GM13976 (cell line): Measurements from ENCODE around the gene SMCO4.

ENCODE experiments used
- DNase-seq: peaks from one replicate; pipeline ENCODE4 v3.0.0; 2012; ENCODE audit warnings: low spot score
- CTCF ChIP-seq: IDR thresholded peaks from 2 replicates; pipeline ENCODE4 v1.5.1; 2012; ENCODE audit warnings: borderline replicate concordance, mild to moderate bottlenecking; ENCODE audit not compliant: insufficient read depth; ENCODE audit errors: extremely low read depth, missing control alignments, control extremely low read depth
- in situ Hi-C: fragments of 300-500 bp; cut with MboI; formaldehyde crosslinking; loops from one replicate; pipeline ENCODE4 v1.12.0; 2022; ENCODE audit warnings: low sequenced_read_pairs, mixed read lengths, inconsistent platforms; ENCODE audit not compliant: unreplicated experiment

The SMCO4 gene

GRCh38 chr11:93532806-93533205, 10.4 kb downstream of the SMCO4 start:
- DNase-seq, result no peak
- in situ Hi-C loops, result no loop called here
- TF ChIP-seq CTCF, result no peak

- in situ Hi-C loops, result no loop called here
- DNase-seq, result no peak
Observed at GRCh38 chr11:93532281-93532789, 10.9 kb downstream of the SMCO4 start.

GRCh38 chr11:93530468-93530826, 12.7 kb downstream of the SMCO4 start:
- DNase-seq, result no peak
- no peak for TF ChIP-seq CTCF
- in situ Hi-C loops, result no loop called here

More at GRCh38 chr11:93532281-93532789, 10.9 kb downstream of the SMCO4 start:
- no peak for TF ChIP-seq CTCF

DNA sequence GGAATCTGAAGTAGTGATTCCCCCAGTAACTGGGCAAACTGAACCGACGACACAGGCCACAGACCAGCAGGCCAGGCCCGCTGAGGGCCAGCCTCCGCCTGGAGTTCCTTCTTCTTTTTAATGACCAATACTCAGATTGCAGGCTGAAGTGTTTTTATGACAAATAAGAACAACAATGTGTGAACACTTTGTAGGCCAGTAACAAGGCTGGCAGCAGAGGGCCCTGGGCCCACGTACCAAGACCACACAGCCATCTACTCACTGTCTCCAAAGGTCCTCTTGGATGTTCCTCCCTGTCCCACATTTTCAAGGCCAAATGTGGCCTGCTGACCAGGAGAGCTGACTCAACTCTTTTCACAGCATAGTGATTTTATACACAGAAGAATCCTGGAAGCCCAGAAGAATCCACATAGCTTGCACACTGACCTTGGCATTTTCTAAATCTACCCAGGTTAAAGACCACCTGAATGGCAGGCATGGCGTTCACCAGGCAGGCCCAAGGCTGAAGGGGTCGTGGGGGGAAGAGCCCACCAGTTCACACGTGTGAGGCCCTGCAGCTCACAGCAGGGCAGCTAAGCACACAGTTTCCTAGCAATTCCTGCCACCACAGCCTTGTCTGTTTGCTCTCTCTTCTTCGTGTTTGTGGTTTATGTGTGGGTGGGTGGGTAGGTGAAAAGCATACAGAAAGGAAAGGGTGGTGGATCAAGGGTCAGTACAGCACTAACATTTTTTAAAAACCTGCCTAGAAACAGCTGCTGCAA, 13.3 kb downstream of the SMCO4 start:
- no peak for DNase-seq
- no peak for TF ChIP-seq CTCF
- in situ Hi-C loops, result no loop called here

DNA sequence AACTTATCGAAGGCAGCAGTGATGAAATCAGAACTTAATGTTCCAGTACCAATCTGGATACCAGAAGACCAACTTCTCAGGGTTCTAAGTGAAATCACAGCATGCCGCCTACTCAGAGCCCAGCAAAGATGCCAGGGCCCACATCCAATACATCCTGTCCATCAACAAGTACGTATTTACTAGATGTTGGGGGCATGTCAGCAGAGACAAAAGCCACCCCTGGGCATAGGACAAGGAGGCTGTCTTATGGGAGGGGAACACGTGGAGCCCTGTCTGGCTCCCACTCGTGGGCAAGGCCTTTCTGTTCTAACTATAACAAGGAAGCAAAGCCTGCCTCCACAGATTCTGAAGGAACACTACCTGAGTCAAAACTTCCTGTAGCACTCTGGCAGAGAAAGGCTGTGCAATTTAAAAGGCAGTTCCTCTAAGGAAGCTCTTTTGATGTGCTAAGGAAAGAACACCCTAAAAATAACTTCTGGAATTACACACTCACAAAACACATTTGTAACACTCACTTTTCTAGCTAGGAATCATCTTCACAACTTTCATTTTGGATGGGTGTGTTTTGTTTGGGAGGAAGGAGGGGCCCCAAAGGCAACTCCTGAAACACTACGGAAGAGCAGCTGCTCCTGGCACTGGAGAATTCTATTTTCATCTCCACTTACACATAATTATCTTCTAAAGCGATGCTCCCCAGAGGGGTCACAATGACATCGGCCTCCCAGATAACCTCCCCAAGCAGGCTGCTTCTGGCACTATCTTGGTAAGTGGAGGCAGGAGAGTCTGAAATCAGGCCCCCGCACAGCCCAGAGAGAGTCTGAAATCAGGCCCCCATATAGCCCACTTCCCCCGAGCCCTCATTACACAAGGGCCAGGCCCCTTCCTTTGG, 14.2 kb downstream of the SMCO4 start:
- in situ Hi-C loops, result no loop called here
- DNase-seq, result no peak
- no peak for TF ChIP-seq CTCF

DNA sequence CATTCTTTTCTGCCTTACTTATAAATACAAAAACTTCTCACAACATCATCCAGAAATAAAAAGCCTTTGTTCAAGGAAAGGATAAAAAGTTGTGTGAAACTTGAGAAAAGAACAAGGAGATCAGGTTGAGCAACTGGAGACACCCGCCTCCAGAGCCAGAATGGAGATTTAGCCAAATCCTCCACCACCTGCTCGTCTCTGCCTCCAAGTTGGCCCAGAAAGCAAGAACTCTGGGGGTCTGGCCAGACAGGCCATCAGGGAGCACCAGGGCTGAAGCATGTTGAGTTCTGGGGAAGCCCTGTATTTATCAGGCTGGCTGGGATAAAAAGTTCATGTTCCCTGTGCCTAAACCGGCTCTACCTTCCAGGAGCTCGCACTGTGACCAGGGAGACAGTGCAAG, 14.9 kb downstream of the SMCO4 start:
- no peak for TF ChIP-seq CTCF
- in situ Hi-C loops, result no loop called here
- no peak for DNase-seq
